H1 (cell line): ENCODE measurements around the gene NUP188. TPM values are rescaled to one million over a fixed set of nuclear protein-coding genes. Genes with fewer than 3 reads are reported as not detected.

ENCODE experiments used
- CTCF ChIA-PET: fragments of 300-600 bp; sonication (Branson Sonifier 250); formaldehyde crosslinking; loops from one replicate; lab custom pipeline; 2021; ENCODE audit not compliant: partially characterized antibody; lab: Charles Lee
- POLR2A ChIA-PET: fragments of 300-600 bp; sonication (Branson Sonifier 250); formaldehyde crosslinking; loops from one replicate; lab custom pipeline; 2021; ENCODE audit warnings: inconsistent platforms; ENCODE audit not compliant: partially characterized antibody; lab: Charles Lee
- DNase-seq, 2 experiments: peaks; one replicate each; pipeline versions ENCODE4 v3.0.0 to v3.0.0-alpha.2; 2010 to 2022; ENCODE audit warnings: low spot score in 2 of 2, low read depth in 1 of 2, mixed read lengths in 1 of 2
- FAIRE-seq: peaks from 2 replicates; lab custom pipeline; 2011; peaks lifted over from hg19 to GRCh38; lab: Jason Lieb, UNC
- H2AFZ ChIP-seq: 2 replicates; pipeline ENCODE4 v1.8.1; 2012; ENCODE audit warnings: low read length, inconsistent platforms
- H2AK5ac ChIP-seq: 2 replicates; pipeline ENCODE4 v1.6.1; 2013; ENCODE audit warnings: low read depth, low read length
- H2BK120ac ChIP-seq: replicated peaks from 2 replicates; pipeline ENCODE3; 2013; ENCODE audit warnings: low read depth, low read length, inconsistent platforms
- H2BK12ac ChIP-seq: 2 replicates; pipeline ENCODE4 v1.6.1; 2013; ENCODE audit warnings: low read depth, low read length
- H2BK15ac ChIP-seq: 2 replicates; pipeline ENCODE4 v1.6.1; 2013; ENCODE audit warnings: low read length
- H2BK20ac ChIP-seq: 2 replicates; pipeline ENCODE4 v1.6.1; 2013; ENCODE audit warnings: low read length
- H2BK5ac ChIP-seq: 2 replicates; pipeline ENCODE4 v1.6.1; 2013; ENCODE audit warnings: low read depth, low read length
- H3K14ac ChIP-seq: 2 replicates; pipeline ENCODE4 v1.6.1; 2013; ENCODE audit warnings: inconsistent platforms; ENCODE audit not compliant: insufficient read length
- H3K18ac ChIP-seq: 2 replicates; pipeline ENCODE4 v1.6.1; 2013; ENCODE audit warnings: low read length; ENCODE audit errors: extremely low read depth
- H3K23ac ChIP-seq: 2 replicates; pipeline ENCODE4 v1.6.1; 2013; ENCODE audit warnings: inconsistent platforms; ENCODE audit not compliant: insufficient read length
- H3K23me2 ChIP-seq: 2 replicates; pipeline ENCODE4 v1.6.1; 2013; ENCODE audit warnings: low read depth, low read length
- H3K27ac ChIP-seq: 2 replicates; pipeline ENCODE4 v1.6.1; 2011; ENCODE audit warnings: low read depth, low read length, inconsistent platforms
- H3K27me3 ChIP-seq, 4 experiments: replicated peaks in 1 of 4; 1 replicate in 1 of 4; 2 replicates in 3 of 4; pipeline versions ENCODE4 v1.6.1 to v1.8.1; 2011 to 2013; ENCODE audit warnings: low read length in 3 of 4, mild to moderate bottlenecking in 3 of 4, inconsistent platforms in 2 of 4, mixed read lengths in 2 of 4, moderate library complexity in 1 of 4; ENCODE audit not compliant: control insufficient read depth in 3 of 4, insufficient read depth in 3 of 4; ENCODE audit errors: extremely low read depth in 1 of 4
- H3K36me3 ChIP-seq, 4 experiments: 2 replicates each; pipeline versions ENCODE4 v1.6.1 to v1.8.1; 2011 to 2013; ENCODE audit warnings: mild to moderate bottlenecking in 4 of 4, low read length in 3 of 4, moderate library complexity in 2 of 4, control low read depth in 1 of 4, inconsistent platforms in 1 of 4; ENCODE audit not compliant: insufficient read depth in 4 of 4, control insufficient read depth in 2 of 4
- H3K4ac ChIP-seq: replicated peaks from 2 replicates; pipeline ENCODE3; 2013; ENCODE audit warnings: low read length, low read depth, mixed read lengths, inconsistent platforms; ENCODE audit not compliant: insufficient read length
- H3K4me1 ChIP-seq, 4 experiments: replicated peaks in 1 of 4; 1 replicate in 1 of 4; 2 replicates in 3 of 4; pipeline versions ENCODE4 v1.6.1 to v1.8.1; 2011 to 2013; ENCODE audit warnings: low read length in 3 of 4, inconsistent platforms in 2 of 4, mixed read lengths in 1 of 4; ENCODE audit not compliant: insufficient read depth in 4 of 4, control insufficient read depth in 3 of 4
- H3K4me2 ChIP-seq, 2 experiments: 2 replicates each; pipeline versions ENCODE4 v1.6.1 to v1.8.1; 2011 to 2013; ENCODE audit warnings: low read depth in 2 of 2, low read length in 2 of 2, control low read depth in 1 of 2, inconsistent platforms in 1 of 2, mild to moderate bottlenecking in 1 of 2; ENCODE audit not compliant: insufficient read depth in 1 of 2
- H3K4me3 ChIP-seq, 4 experiments: fragments of 200-600, 300-600 bp in 1 of 4; sonication (generic), shearing (Covaris generic), sonication (Bioruptor Twin) in 1 of 4; 2 replicates each; pipeline versions ENCODE4 v1.5.1 to v1.8.1; 2011 to 2016; ENCODE audit warnings: low read length in 4 of 4, low read depth in 3 of 4, control low read depth in 2 of 4, inconsistent platforms in 2 of 4, mild to moderate bottlenecking in 2 of 4, mixed read lengths in 1 of 4, moderate library complexity in 1 of 4; ENCODE audit not compliant: insufficient read depth in 2 of 4; ENCODE audit errors: extremely low read depth in 1 of 4
- H3K56ac ChIP-seq: replicated peaks from 2 replicates; pipeline ENCODE3; 2013; ENCODE audit warnings: low read depth, mild to moderate bottlenecking, mixed read lengths, low read length, inconsistent platforms; ENCODE audit not compliant: insufficient read length
- H3K79me1 ChIP-seq: 2 replicates; pipeline ENCODE4 v1.6.1; 2013; ENCODE audit warnings: low read depth, low read length, control low read depth
- H3K79me2 ChIP-seq, 2 experiments: 2 replicates each; pipeline versions ENCODE4 v1.6.1 to v1.8.1; 2012 to 2013; ENCODE audit warnings: low read length in 2 of 2, mild to moderate bottlenecking in 2 of 2, inconsistent platforms in 1 of 2; ENCODE audit not compliant: insufficient read depth in 2 of 2, control insufficient read depth in 1 of 2
- H3K9ac ChIP-seq, 4 experiments: replicated peaks in 1 of 4; 1 replicate in 1 of 4; 2 replicates in 3 of 4; pipeline versions ENCODE4 v1.6.1 to v1.8.1; 2011 to 2013; ENCODE audit warnings: low read depth in 3 of 4, low read length in 3 of 4, control low read depth in 2 of 4, mild to moderate bottlenecking in 2 of 4, moderate library complexity in 2 of 4, inconsistent platforms in 1 of 4; ENCODE audit errors: extremely low read depth in 1 of 4
- H3K9me3 ChIP-seq, 2 experiments: 2 replicates each; pipeline versions ENCODE4 v1.6.1 to v1.8.1; 2012 to 2013; ENCODE audit warnings: mild to moderate bottlenecking in 2 of 2, moderate library complexity in 2 of 2, control low read depth in 1 of 2, inconsistent platforms in 1 of 2, low read depth in 1 of 2, low read length in 1 of 2, mixed read lengths in 1 of 2; ENCODE audit not compliant: insufficient read depth in 2 of 2
- H4K20me1 ChIP-seq, 2 experiments: replicated peaks in 1 of 2; 2 replicates each; pipeline versions ENCODE3 to v1.8.1; 2011 to 2013; ENCODE audit warnings: inconsistent platforms in 2 of 2, low read length in 2 of 2, mild to moderate bottlenecking in 1 of 2; ENCODE audit not compliant: insufficient read depth in 2 of 2, control insufficient read depth in 1 of 2
- H4K5ac ChIP-seq: 2 replicates; pipeline ENCODE4 v1.6.1; 2013; ENCODE audit warnings: low read length, low read depth, mixed read lengths, inconsistent platforms; ENCODE audit not compliant: insufficient read length
- H4K8ac ChIP-seq: 2 replicates; pipeline ENCODE4 v1.8.0; 2013; ENCODE audit warnings: mild to moderate bottlenecking, moderate library complexity, low read length, inconsistent platforms; ENCODE audit not compliant: insufficient read depth; ENCODE audit errors: extremely low read depth
- H4K91ac ChIP-seq: replicated peaks from 2 replicates; pipeline ENCODE3; 2013; ENCODE audit warnings: low read length, mixed read lengths, inconsistent platforms; ENCODE audit not compliant: insufficient read length
- KDM1A ChIP-seq: fragments of 200-600, 300-600 bp; sonication (generic); IDR thresholded peaks from 2 replicates; pipeline ENCODE4 v1.7.1; 2016; ENCODE audit warnings: mild to moderate bottlenecking, low read length, borderline replicate concordance
- RAD21 ChIP-seq, 2 experiments: IDR thresholded peaks in 1 of 2; conservative IDR thresholded peaks in 1 of 2; 2 replicates each; pipeline ENCODE4 v1.6.1; 2011; ENCODE audit warnings: low read depth in 2 of 2, low read length in 2 of 2, improper control_type of control experiment in 1 of 2, inconsistent platforms in 1 of 2, mild to moderate bottlenecking in 1 of 2, moderate library complexity in 1 of 2
- SP1 ChIP-seq: IDR thresholded peaks from 2 replicates; pipeline ENCODE4 v1.6.1; 2011; ENCODE audit warnings: low read depth, low read length
- TAF1 ChIP-seq: IDR thresholded peaks from 2 replicates; pipeline ENCODE4 v1.6.1; 2011; ENCODE audit warnings: mild to moderate bottlenecking, low read depth, low read length
- WGBS, 2 experiments: shearing (Covaris generic) in 1 of 2; methylation state at CpG; one replicate each; pipeline versions ENCODE4 v1.1.6 to v1.1.7; 2013 to 2015; ENCODE audit warnings: low lambda C conversion rate in 2 of 2, mixed read lengths in 2 of 2, inconsistent platforms in 1 of 2, low coverage in 1 of 2, missing lambda C conversion rate in 1 of 2; ENCODE audit not compliant: insufficient replicate concordance in 2 of 2, insufficient coverage in 1 of 2, insufficient read length in 1 of 2; ENCODE audit errors: extremely low coverage in 1 of 2, missing lambda C conversion rate in 1 of 2; 5-methylcytosine and 5-hydroxymethylcytosine counted together
- polyA plus RNA-seq, 7 experiments: library from polyadenylated mRNA; depleted of rRNA in 3 of 7; stranded (reverse) in 5 of 7; unstranded in 2 of 7; fragments of >200 nt in 5 of 7; fragments of 200-250 nt in 2 of 7; gene quantifications; 1 replicate in 5 of 7; 2 replicates in 1 of 7; 4 replicates in 1 of 7; pipeline versions ENCODE4 v1.2.1 to v1.2.3, GENCODE V29; 2011 to 2013; ENCODE audit warnings: missing spikeins in 2 of 7, mixed read lengths in 2 of 7
- total RNA-seq: library from RNA; stranded (reverse); fragmentation: NEBNext Ultra II Directional; extraction: Animal tissue kit (Norgen Biotek cat#: 25700); gene quantifications from 2 replicates; pipeline ENCODE4 v1.2.1, GENCODE V29; 2021
- TF ChIP-seq, protein P1 (sequence below), 3 experiments: IDR thresholded peaks; 1 replicate in 2 of 3; 2 replicates in 1 of 3; pipeline versions ENCODE4 v1.5.1 to v1.6.1; 2011; ENCODE audit warnings: low read length in 3 of 3, mild to moderate bottlenecking in 3 of 3, inconsistent platforms in 2 of 3, low read depth in 1 of 3, moderate library complexity in 1 of 3; ENCODE audit not compliant: insufficient read depth in 1 of 3; ENCODE audit errors: control extremely low read depth in 1 of 3

The NUP188 gene
- total and polyA plus RNA-seq, 2 of the 8 experiments (the other 6 are each of a cell fraction or from before 2014, with no cell fraction given) = 90.1 to 111 TPM

DNA sequence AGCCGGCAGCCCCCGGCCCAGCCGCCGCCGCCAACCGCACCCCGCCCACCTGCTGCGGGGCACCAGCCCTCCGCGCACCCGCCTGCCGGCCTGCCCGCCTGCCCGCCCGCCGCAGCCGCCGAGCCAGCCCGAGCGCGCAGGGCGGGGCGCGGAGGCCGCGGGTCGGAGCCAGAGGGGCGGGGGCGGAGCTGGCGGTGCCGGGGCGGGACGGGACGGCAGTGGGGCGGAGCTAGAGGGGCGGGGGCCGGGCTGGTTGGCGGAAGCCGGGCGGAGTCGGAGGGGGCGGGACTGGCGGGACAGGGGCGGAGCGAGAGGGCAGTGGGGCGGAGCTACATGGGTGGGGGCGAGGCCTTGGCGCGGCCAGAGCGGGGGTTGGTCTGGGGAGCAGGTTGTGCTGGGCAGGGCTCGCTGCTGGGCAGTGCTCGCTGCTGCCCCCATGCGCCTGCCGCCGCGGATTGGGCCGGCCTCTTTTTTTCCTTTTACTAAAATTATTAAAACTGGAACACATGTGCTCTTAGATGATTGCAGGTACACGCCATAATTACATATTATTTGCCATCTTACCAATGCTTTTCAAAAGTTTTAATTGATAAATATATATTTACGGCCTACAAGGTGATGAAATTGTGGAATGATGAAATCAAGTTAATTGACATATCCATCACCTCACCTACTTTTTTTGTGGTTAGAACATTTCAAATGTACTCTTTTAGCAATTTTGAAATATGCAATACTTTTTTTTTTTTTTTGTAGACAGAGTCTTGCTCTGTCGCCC lies 80.9 kb downstream of the NUP188 start, which contains the start of gene SH3GLB2:
SH3GLB2 (minus strand) TSS at position 140 of the 775 bp plus-strand sequence. CDS start 177 bp downstream, outside the sequence.
- FAIRE-seq (no peak), DNase-seq (peak; percentile 89 to 99)
- H2BK20ac ChIP-seq = no peak within 1 kb of the TSS
- H3K79me1 ChIP-seq = peaks cover 7% of the 10 kb centered on the region; the same call in 1 of the 2 replicates
- peaks cover 5 to 11% of the 10 kb centered on the region in 2 experiments for H4K20me1 ChIP-seq
- 0 out of 2 replicates have a peak within 1 kb of the TSS, but pooled peaks have one; percentile 40 for H3K27ac ChIP-seq
- POLR2A ChIA-PET = interaction anchor here (0.6 to 2.4 kb wide), 5 partner anchors 20 to 83 kb away, joined by 3 to 6 read pairs (median 3); partner anchors contain the start of genes DOLPP1 and PTPA
- H3K9me3 ChIP-seq = no peaks in the 10 kb centered on the region
- no peak within 1 kb of the TSS for H2BK15ac ChIP-seq
- H4K91ac ChIP-seq = peak within 1 kb of the TSS; percentile 42
- peak within 1 kb of the TSS; percentile 72 for H3K4ac ChIP-seq
- peak within 1 kb of the TSS; percentile 7 for H4K5ac ChIP-seq
- no peaks in the 10 kb centered on the region for H3K27me3 ChIP-seq
- no peak within 1 kb of the TSS for H3K56ac ChIP-seq
- no peak within 1 kb of the TSS for H3K14ac ChIP-seq
- peaks cover 7% of the 10 kb centered on the region for H3K23me2 ChIP-seq
- CTCF ChIA-PET = interaction anchor here (0.6 to 2.5 kb wide), 22 partner anchors 9 to 257 kb away, joined by 3 to 10 read pairs (median 4); partner anchors contain the start of gene DOLPP1
- peak within 1 kb of the TSS; percentile 39; the same call in 1 of the 2 replicates for H2BK12ac ChIP-seq
- H3K4me3 ChIP-seq = peak within 1 kb of the TSS; percentile 61 to 75 (median 65)
- H3K79me2 ChIP-seq = peaks cover 2 to 25% of the 10 kb centered on the region in 2 experiments; a peak in 3 of 4 replicates
- peaks cover 0 to 18% (median 11%) of the 10 kb centered on the region in 4 experiments; a peak in 6 of 7 replicates for H3K4me1 ChIP-seq
- H3K18ac ChIP-seq = no peak within 1 kb of the TSS
- TF ChIP-seq, protein P1, sequence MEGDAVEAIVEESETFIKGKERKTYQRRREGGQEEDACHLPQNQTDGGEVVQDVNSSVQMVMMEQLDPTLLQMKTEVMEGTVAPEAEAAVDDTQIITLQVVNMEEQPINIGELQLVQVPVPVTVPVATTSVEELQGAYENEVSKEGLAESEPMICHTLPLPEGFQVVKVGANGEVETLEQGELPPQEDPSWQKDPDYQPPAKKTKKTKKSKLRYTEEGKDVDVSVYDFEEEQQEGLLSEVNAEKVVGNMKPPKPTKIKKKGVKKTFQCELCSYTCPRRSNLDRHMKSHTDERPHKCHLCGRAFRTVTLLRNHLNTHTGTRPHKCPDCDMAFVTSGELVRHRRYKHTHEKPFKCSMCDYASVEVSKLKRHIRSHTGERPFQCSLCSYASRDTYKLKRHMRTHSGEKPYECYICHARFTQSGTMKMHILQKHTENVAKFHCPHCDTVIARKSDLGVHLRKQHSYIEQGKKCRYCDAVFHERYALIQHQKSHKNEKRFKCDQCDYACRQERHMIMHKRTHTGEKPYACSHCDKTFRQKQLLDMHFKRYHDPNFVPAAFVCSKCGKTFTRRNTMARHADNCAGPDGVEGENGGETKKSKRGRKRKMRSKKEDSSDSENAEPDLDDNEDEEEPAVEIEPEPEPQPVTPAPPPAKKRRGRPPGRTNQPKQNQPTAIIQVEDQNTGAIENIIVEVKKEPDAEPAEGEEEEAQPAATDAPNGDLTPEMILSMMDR (IDR thresholded peaks at IDR 0.05; ENCODE audit: control extremely low read depth in 1 of 3, insufficient read depth in 1 of 3, low read depth in 1 of 3, low read length in 3 of 3) = peak; percentile 64 to 86 (median 70)
- TF ChIP-seq SP1 = 0 out of 2 replicates have a peak, but pooled peaks have one; percentile 45
- TF ChIP-seq KDM1A = no peak
- peak; percentile 29 to 45; a peak in 3 of 4 replicates for TF ChIP-seq RAD21 (IDR thresholded peaks at IDR 0.05 in 1 of 2, conservative IDR thresholded peaks at IDR 0.05 in 1 of 2; ENCODE audit: low read depth in 2 of 2, low read length in 2 of 2)
- TF ChIP-seq TAF1 = 0 out of 2 replicates have a peak, but pooled peaks have one; percentile 24
- no peaks in the 10 kb centered on the region for H3K36me3 ChIP-seq
- no peak within 1 kb of the TSS for H2BK120ac ChIP-seq
- H3K23ac ChIP-seq = no peak within 1 kb of the TSS
- H4K8ac ChIP-seq = peak within 1 kb of the TSS; percentile 95
- H2AFZ ChIP-seq = no peak within 1 kb of the TSS
- 0 out of 2 replicates have a peak within 1 kb of the TSS, but pooled peaks have one; percentile 24 for H2AK5ac ChIP-seq
- peak within 1 kb of the TSS; percentile 39 to 62 (median 60); a peak in 6 of 7 replicates for H3K9ac ChIP-seq
- 12% methylated on average over 11 of the region's 60 CpGs; no CpG with 5 or more reads in 1 of the 2 experiments for WGBS, 2 experiments
- peak within 1 kb of the TSS; percentile 65 to 79 for H3K4me2 ChIP-seq
- H2BK5ac ChIP-seq = peak within 1 kb of the TSS; percentile 60; the same call in 1 of the 2 replicates
